ENCODE measurements around the gene RASA3.

GRCh38 chr13:114166381-114167131, 34.1 kb upstream of the RASA3 start:
- TF ChIP-seq CTCF (IDR thresholded peaks at IDR 0.05) (no peak), POLR2A (IDR thresholded peaks at IDR 0.05) (no peak)
